Activated CD4-positive, alpha-beta T cell treated with anti-CD3 and anti-CD28 coated beads, Interleukin-2, amount 50 U/mL, for 16 hours (primary cell): ENCODE results near the gene PHACTR3.

ENCODE experiments used
- DNase-seq: peaks from one replicate; pipeline ENCODE4 v3.0.0-alpha.2; 2020

The PHACTR3 gene

GRCh38 chr20:59820204-59821041 lies 216.1 kb downstream of the PHACTR3 start:
- DNase-seq, result no peak

DNA sequence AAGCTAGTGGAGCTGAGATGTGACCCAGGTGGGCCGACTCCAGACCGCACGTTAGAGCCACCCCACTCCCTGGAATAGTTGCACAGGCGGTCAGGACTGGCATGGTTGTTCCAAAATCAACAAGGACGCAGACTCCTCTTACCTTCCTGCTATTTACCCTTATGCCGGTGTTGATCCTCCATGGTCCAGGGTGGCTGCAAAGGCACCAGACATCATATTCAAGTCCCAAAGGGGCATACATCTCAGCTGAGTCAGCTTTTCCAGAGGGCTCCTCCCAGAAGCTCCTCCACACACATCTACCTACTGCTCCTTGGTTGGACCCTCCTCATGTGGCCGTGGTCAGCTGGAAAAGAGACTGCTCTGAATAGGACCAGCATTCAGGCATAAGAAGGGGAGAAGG lies 216.9 kb downstream of the PHACTR3 start:
- DNase-seq, result no peak

- no peak for DNase-seq
These were observed 217.4 kb downstream of the PHACTR3 start for GRCh38 chr20:59821788-59822187.

DNA sequence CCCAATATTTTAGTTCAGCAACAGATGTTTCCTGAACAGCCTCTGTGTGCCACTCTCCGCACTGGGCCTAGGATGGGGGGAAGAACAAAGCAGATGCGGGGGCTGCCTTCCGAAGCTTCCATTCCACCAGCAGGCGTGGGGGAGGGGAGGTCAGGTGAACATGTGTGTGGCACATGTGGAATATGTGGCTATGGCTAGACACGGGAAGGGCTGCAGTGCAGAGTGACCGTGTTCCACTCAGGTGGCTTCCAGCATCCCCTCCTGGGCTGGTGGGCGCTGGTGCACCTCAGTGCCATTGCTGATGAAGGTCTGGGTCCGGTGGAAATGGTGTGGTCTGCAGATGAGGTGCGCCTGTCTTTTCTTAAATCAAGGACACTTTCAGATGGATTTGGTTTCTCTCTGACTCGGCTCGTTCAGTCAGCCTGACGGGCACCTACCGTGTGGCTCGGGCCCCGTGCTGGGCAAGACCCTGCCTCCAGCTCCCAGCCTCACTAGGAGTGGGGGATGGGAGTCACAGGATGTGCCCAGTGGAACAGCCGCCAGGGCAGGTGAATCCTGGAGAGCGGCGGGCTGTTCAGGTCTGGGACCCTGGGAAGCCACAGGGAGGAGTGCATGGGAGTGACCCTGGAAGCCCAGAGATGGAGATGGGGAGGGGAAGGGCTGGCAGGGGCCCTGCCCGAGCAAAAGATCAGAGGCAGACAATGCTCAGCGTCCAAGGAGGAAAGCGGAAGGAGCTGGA lies 218.1 kb downstream of the PHACTR3 start:
- DNase-seq, result no peak

DNA sequence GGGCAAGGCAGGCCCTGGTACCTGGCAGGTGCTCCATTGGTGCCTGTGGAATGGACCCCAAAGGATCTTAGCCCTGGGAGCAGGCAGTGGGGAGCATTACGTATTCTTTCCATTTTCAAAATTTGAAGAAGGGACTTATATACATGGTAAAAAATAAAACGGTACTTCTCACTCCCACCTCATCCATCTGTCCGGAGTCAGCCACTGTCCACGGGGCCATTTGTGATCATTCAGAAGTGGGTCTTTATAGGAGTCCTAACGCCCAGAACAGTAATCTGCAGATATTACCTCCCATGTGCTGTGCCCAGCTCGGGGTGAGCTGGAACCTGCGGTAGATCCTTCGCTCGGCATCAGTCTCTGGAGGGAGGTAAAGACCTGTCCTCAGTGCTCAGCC lies 218.7 kb downstream of the PHACTR3 start:
- no peak for DNase-seq

- DNase-seq, result no peak
These were observed 219.3 kb downstream of the PHACTR3 start for GRCh38 chr20:59823491-59824259.

DNA sequence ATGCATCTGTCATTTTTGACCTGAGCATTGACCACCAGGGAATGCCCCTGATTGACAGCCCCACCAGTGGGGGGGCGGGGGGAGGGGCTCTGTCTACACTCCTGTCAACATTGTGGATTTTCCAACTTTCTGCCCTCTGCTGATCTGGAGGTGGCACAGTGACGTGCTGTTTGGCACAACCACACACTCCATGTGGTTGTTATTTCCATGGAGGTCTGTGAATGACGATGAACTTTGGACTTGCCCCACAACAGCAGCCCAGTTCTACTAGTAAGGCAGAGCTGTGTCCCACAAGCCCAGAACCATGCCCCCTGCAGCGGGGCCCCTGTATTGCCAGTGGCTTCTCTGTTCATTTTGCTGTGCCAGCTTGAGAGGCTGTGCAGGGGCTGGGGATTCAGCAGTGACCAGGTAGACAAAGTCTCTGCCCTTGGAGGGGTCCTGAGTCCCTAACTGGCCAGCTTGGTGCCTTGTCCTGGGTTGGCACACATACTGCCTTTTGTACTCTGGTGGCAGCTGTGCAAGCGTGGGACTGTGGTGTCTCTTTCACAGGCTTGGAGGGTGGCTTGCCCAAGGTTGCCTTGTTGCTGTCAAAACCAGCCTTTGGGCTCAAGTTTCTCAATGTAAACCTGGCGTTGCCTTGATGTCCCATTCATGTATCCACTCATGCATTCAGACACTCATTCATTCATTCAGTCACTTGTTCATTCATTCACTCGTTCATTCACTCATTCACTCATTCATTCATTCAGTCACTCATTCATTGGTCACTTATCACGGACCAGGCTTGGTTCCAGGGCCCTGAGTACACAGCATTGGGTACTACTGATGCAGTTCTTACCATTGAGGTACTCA lies 220.6 kb downstream of the PHACTR3 start:
- no peak for DNase-seq

DNA sequence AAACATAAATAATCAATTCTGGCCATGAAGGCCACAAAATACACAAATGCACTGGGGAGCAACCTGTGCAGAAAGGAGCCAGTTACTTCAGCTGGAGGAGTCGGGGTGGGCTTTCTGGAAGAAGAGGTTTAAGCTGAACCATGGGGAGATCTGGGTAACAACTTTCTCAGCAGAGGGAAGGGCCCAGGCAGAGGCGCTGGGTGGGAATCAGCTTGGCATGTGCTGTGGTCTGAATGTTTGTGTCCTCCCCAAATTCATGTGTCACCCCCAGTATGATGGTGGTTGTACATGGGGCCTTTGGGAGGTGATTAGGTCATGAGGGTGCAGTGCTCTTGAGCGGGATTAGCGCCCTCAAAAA lies 221.2 kb downstream of the PHACTR3 start:
- DNase-seq, result no peak

DNA sequence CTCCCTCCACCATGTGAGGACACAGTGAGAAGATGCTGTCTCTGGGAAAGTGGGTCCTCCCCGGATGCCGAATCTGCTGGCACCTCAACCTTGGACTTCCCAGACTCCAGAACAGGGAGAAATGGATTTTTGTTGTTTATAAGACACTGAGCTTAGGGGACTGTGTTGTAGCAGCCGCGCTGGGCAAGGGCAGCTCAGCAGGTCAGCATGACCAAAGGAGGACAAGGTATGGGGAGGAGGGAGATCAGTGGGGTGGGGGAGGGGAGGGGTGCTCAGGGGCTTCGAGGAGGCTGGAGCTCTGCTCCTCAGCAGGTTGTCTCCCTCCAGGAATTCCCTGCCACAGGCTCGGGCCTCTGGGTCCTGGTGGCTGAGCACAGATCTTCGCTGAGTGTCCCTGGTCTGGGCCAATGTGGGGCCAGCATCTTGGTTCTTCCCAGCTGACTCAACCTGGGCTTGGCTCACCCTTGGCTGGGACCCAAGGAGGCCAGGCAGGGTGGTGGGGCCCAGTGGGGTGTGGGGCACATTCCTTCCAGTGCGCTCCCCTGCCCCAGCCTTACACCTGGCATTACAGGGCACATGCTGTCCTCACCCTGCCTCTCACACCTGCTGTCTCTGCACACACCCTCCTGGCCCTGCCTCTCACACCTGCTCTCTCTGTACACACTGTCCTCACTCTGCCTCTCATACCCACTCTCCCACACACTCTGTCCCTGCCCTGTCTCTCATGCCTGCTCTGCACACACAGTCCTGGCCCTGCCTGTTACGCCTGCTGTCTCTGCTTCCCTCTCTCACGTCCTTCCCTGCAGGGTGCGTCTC lies 221.8 kb downstream of the PHACTR3 start:
- no peak for DNase-seq

- no peak for DNase-seq
These were observed 223.1 kb downstream of the PHACTR3 start for GRCh38 chr20:59827138-59828056.

- DNase-seq, result no peak
These were observed 224.0 kb downstream of the PHACTR3 start for GRCh38 chr20:59828125-59829053.

- no peak for DNase-seq
These were observed 224.9 kb downstream of the PHACTR3 start for GRCh38 chr20:59829054-59829785.

- no peak for DNase-seq
These were observed 225.7 kb downstream of the PHACTR3 start for GRCh38 chr20:59829786-59830664.

DNA sequence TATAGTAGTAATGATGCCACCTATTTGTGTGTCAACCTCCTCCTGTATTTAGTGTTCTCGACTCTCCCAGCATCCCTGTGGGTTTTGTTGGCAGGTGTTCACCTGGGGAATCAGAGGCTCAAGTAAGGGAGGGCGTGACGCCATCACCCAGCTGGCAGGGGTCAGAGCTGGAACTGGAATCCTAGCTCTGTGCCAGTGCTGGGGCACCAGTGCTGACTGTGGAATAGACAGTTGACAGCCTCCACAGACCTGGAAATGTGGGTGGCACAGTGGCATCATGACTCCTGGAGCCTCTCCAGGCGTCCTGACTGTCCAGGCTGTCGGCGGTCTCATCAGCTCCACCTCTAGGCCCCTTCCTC lies 226.3 kb downstream of the PHACTR3 start:
- no peak for DNase-seq

GRCh38 chr20:59831024-59831915 lies 226.9 kb downstream of the PHACTR3 start:
- DNase-seq, result no peak

DNA sequence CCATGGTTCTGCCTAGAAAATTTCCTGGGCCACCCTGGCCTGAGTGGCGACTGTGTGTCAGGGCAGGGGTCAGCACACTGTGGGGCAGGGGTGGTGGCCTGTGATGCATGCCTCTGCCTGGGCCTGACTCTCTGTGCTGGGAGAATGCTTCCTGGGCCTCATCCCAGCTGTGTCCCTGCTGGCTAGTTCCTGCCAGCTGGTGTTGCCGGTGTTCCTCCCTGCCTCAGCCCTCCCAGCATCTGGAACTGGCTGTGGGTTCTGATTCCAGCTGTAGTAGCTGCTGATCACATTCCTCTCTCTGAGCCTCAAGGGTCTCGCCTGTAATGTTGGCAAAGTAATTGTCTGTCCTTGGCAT lies 227.6 kb downstream of the PHACTR3 start:
- no peak for DNase-seq
